ENCODE data around the gene SUN2.

SUN2 gene

GRCh38 chr22:38694940-38695339 lies 60.9 kb downstream of the SUN2 start:
- no peak for DNase-seq

DNA sequence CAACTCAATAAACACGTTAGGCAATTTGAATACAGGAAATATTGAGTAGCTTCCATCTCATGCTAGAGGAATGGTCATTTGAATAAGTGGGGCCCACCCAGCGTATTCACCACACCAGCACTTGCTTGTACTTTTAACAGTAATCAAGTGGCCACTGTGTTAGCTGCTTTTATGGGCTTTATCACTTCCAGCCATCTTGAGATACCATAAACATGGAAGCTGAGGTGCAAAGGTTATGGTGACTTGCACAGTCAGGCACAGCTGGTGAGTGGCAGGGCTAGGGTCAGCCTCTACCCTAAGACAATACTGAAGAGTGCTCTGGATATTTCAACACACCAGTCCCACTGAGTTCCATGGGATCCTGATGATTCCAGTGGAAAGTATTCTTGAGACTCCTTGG lies 61.7 kb downstream of the SUN2 start:
- DNase-seq, result no peak

DNA sequence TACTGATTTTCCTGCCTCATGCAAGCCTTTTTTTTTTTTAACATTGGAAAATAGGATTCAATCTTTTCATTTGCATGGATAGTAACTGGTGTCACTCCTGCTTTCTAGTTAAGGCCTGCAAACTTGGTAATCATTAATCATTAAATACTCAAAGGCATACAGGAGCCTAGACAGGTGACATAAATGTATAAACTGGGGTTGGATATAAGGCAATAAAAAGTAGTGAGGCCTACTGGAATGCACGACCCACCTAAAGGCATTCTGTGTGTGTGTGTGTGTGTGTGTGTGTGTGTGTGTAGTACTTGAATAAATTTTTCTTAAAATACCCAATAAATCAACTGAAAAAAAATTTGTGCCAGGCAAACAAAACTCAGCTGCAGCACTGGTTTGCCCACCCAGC lies 66.1 kb downstream of the SUN2 start:
- DNase-seq, result no peak

DNA sequence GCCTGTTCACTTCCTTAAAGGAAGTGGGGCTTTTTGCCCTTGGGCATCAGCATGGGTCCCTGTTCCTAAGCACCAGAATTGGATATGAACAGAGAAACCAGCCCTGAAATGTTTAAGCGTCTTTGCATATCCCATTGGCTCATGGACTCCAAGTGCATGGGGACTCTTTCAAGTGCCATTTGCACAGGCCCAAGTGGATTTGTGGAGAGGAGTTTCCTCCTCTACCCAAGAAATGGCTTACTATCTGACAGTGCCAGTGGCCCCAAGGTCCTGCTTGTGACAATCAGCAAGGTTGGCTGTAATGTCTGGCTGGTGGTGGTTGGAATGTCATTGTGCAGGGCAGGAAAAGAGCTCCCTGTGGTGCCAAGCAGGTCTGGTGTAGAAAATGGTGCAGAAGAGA lies 70.0 kb downstream of the SUN2 start:
- DNase-seq, result no peak

- no peak for DNase-seq
Measured at GRCh38 chr22:38684895-38685294, 70.9 kb downstream of the SUN2 start.
